Measurements from ENCODE around the gene BIRC6.
"Not testable (repeated sequence)": the region's sequence is repeated elsewhere in the genome, so short reads cannot be mapped to it uniquely, and the experiment has no call there.

Gene BIRC6

DNA sequence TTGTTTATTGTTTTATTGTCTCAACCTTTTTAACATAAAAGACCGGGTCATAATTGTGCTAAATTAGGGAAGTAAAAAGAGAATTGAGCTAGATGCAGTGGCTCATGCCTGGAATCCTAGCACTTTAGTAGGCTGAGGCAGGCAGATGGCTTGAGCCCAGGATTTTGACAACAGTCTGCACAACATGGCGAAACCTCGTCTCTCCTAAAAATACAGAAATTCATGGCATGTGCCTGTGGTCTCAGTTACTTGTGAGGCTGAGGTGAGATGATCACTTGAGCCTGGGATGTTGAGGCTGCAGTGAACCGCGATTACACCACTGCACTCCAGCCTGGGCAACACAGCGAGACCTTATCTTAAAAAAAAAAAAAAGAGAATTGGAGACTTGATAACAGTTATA, 166.9 kb downstream of the BIRC6 start:
- in situ Hi-C loops (cut with HindIII; ENCODE audit: low sequenced_read_pairs), result no loop called here
- no peak overlapping the region for H3K4me3 ChIP-seq (ENCODE audit: low read depth, low read length)
- TF ChIP-seq, protein P1, sequence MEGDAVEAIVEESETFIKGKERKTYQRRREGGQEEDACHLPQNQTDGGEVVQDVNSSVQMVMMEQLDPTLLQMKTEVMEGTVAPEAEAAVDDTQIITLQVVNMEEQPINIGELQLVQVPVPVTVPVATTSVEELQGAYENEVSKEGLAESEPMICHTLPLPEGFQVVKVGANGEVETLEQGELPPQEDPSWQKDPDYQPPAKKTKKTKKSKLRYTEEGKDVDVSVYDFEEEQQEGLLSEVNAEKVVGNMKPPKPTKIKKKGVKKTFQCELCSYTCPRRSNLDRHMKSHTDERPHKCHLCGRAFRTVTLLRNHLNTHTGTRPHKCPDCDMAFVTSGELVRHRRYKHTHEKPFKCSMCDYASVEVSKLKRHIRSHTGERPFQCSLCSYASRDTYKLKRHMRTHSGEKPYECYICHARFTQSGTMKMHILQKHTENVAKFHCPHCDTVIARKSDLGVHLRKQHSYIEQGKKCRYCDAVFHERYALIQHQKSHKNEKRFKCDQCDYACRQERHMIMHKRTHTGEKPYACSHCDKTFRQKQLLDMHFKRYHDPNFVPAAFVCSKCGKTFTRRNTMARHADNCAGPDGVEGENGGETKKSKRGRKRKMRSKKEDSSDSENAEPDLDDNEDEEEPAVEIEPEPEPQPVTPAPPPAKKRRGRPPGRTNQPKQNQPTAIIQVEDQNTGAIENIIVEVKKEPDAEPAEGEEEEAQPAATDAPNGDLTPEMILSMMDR (IDR thresholded peaks at IDR 0.05; ENCODE audit: low read depth, low read length), result no peak
- DNase-seq (ENCODE audit: low read depth, low spot score), result no peak

DNA sequence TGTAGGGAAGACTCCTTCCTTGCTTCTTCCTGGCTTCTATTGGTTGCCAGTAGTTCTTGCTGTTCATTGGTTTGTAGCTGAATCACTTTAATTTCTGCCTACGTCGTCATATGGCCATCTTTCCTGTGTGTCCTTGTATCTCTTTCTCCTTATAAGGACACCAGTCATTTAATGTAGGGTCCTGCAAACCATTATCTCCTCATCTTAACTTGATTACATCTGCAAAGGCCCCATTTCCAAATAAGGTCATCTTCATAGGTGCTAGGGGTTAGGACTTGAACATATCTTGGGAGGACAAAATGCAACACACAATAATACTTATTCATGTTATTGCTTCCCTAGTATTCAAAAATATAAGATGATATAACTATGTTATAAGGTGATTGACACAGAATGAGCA, 175.5 kb downstream of the BIRC6 start:
- no peak overlapping the region for H3K4me3 ChIP-seq (ENCODE audit: low read depth, low read length)
- in situ Hi-C loops (cut with HindIII; ENCODE audit: low sequenced_read_pairs), result no loop called here
- TF ChIP-seq, protein P1 (IDR thresholded peaks at IDR 0.05; ENCODE audit: low read depth, low read length), result no peak
- no peak for DNase-seq (ENCODE audit: low read depth, low spot score)

DNA sequence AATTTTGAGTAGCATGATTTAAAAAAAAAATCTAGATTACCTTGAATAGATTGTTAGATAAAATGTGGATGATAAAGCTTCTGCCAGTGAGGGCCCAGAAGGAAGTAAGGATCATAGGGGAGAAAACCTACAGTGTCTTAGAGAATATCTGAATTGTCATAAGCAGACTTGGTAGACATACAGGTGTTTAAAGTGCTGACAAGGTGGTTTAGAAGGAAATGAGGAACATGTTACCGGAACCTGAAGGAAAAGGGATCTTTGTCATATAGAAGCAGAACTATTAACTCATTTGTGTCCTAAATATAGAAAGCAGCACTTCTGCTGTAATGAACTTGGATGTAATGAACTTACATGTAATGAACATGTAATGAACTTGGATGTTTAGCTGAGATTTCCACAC, 176.1 kb downstream of the BIRC6 start:
- H3K4me3 ChIP-seq (ENCODE audit: low read depth, low read length), result no peak overlapping the region
- in situ Hi-C loops (cut with HindIII; ENCODE audit: low sequenced_read_pairs), result no loop called here
- TF ChIP-seq, protein P1 (IDR thresholded peaks at IDR 0.05; ENCODE audit: low read depth, low read length), result no peak
- no peak for DNase-seq (ENCODE audit: low read depth, low spot score)

DNA sequence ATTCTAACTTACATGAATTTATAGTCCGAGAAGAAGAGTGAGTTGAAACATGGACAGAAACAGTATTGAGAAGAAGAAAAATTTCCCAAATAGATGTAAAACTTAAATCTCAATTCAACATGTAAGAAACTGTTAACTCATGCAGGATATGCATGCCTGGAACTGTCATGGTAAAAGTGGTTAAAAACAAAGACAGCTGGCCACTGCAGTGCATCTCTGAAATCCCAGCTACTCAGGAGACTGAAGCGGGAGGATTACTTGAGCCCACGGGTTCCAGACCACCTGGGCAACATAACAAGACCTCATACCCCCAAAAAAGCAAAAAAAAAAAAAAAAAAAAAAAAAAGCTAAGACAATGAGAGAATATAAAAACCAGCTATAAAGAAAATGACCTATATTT, 178.0 kb downstream of the BIRC6 start:
- in situ Hi-C loops (cut with HindIII; ENCODE audit: low sequenced_read_pairs), result no loop called here
- no peak overlapping the region for H3K4me3 ChIP-seq (ENCODE audit: low read depth, low read length)
- TF ChIP-seq, protein P1 (IDR thresholded peaks at IDR 0.05; ENCODE audit: low read depth, low read length), result no peak
- no peak for DNase-seq (ENCODE audit: low read depth, low spot score)

DNA sequence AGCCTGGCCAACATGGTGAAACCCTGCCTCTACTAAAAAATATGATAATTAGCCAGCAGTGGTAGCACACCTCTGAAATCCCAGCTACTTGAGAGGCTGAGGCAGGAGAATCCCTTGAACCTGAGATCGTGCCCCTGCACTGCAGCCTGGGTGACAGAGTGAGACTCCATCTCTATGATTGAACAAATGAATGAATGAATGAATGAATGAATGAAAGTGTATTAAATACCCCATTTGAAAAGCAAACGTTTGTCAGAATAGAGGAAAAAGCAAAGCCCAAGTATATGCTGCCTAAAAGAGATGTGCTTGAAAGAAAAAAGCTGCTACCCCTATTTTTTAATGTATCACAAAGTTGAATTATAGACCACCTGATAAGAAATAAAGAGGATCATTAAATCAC, 181.9 kb downstream of the BIRC6 start:
- in situ Hi-C loops (cut with HindIII; ENCODE audit: low sequenced_read_pairs), result no loop called here
- H3K4me3 ChIP-seq (ENCODE audit: low read depth, low read length), result no peak overlapping the region
- no peak for DNase-seq (ENCODE audit: low read depth, low spot score)
- TF ChIP-seq, protein P1 (IDR thresholded peaks at IDR 0.05; ENCODE audit: low read depth, low read length), result no peak

DNA sequence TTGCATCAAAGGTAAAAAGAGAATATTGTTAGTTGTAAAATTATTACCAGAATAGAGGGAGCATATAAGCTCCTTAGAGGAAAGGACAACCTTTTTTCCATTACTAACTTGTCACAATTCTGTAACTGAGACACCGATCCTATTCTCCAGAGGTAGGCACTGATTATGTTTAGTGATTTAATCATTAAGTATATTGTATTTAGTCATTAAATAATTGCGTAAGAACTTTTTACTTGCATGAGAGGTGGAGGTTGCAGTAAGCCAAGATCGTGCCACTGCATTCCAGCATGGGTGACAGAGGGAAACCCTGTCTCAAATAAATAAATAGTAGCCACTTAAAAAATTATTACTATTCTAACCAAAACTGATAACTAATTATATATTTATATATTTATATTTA, 195.7 kb downstream of the BIRC6 start:
- in situ Hi-C loops (cut with HindIII; ENCODE audit: low sequenced_read_pairs); H3K4me3 ChIP-seq (ENCODE audit: low read depth, low read length); DNase-seq (ENCODE audit: low read depth, low spot score): not testable (repeated sequence)

DNA sequence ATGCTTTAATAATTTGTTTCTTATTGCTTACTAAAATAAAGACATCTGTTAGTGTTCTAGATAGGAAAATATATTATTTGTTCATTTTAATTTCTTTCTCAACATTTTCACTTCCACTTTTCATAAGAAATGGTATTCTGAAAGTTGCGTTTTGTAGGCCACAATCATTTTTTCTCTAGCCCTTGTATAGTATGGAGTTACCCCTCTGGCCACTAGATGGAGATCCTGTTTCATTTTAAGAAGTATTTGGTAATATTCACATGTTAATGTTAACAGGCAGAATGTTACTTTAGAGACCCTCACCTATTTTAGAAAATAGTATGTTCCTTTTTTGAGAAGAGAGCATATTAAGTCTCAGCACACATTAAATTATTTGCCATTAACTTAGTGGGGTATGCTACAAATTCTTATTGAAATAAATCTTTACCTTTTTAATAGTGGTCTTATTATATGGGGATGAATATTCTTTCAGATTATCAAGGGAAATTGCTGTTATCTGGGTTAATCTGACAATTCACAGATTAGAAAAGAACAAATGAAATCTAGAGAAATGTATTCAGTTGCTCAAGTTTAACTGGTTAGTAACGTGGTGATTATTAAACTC, 197.1 kb downstream of the BIRC6 start:
- TF ChIP-seq, protein P1 (IDR thresholded peaks at IDR 0.05; ENCODE audit: low read depth, low read length), result peak; percentile 75
- in situ Hi-C loops (cut with HindIII; ENCODE audit: low sequenced_read_pairs), result no loop called here
- peak; percentile 67 for DNase-seq (ENCODE audit: low read depth, low spot score)
- H3K4me3 ChIP-seq (ENCODE audit: low read depth, low read length), result no peak overlapping the region

All from astrocyte of the spinal cord (primary cell).